ENCODE results near the gene PAN2.
"Not testable (repeated sequence)": the region's sequence is repeated elsewhere in the genome, so short reads cannot be mapped to it uniquely, and the experiment has no call there.

The PAN2 gene

DNA sequence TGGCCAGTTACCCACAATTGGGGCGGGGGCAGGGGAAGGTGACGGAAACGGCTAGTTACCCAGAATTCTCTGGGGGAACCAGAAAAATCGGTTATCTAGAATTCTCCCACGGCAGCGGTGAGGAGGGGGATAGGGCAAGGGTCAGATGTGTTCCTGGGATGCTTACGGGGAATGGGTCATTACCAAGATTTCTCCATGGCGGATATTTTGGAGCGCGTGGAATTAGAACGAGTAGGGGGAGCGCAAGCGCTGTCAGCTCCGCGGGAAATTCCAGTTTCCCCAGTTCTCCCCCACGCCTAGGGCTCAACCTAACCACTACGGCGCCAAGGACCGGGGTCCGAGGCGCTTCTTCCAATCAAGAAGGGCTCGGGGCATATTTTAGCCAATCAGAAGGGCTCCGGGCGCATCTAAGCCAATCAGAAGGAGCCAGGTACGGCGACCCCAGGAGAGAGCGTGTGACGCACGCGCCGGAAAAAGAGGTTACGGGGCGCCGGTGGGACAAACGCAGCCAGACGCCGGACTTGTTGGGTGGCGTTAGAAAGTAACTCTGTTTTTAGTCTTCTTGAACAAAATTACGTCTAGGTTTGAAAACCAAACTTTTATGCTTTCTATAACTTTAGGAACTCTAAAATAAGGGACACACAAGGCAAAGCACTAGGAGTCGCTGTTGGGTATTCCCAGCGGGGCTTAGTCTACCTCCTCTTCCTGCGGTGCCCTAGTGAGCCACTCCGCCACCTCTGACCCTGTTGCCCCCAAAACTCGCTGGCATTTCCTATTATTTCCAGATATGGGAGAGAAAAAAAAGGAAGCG is at the start of gene PAN2:
PAN2 (minus strand) TSS at position 322 of the 811 bp plus-strand sequence. CDS start 906 bp downstream, outside the sequence.
- in situ Hi-C loops (cut with MboI; ENCODE audit: low sequenced_read_pairs) = no loop called here

DNA sequence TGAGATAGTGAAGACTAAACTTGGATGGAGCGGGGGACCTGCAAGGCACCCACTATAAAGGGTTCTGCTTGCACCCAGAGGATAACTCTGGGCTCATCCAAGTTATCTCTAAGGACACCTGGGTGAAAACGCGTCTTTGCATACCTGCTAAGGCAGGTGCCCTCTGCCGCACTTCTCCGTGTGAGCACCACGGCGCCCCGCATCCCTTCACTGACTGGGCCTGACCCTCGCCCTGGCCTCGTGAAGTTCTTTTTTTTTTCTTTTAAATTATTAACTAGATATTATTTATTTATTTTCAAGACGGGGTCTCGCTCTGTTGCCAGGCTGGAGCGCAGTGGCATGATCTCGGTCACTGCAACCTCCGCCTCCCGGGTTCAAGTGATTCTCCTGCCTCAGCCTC is 48.8 kb upstream of the PAN2 start:
- in situ Hi-C loops (cut with MboI; ENCODE audit: low sequenced_read_pairs) = no loop called here

DNA sequence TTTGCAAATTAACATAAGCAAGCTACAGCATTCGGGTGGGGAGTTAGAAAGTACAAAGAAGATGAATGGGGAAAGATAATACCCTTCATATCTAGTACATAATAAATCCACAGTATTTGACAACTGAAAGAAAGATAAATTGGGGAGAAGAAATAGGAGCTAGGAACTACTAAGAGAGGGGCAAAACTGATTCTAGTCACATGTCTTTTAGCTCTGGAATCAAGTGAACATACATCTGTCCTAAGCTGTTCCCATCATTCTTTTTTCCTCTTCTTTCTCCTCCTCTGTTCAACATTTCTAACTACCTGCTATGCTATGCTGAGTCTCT is 44.2 kb upstream of the PAN2 start:
- in situ Hi-C loops (cut with MboI; ENCODE audit: low sequenced_read_pairs) = no loop called here

- in situ Hi-C loops (cut with MboI; ENCODE audit: low sequenced_read_pairs) = no loop called here
Measured at GRCh38 chr12:56377310-56377988, 43.6 kb upstream of the PAN2 start.

GRCh38 chr12:56375598-56376434 is 42.0 kb upstream of the PAN2 start:
- in situ Hi-C loops (cut with MboI; ENCODE audit: low sequenced_read_pairs) = no loop called here

GRCh38 chr12:56374726-56375597 is 41.2 kb upstream of the PAN2 start:
- in situ Hi-C loops (cut with MboI; ENCODE audit: low sequenced_read_pairs) = no loop called here

- in situ Hi-C loops (cut with MboI; ENCODE audit: low sequenced_read_pairs) = no loop called here
Measured at GRCh38 chr12:56373515-56373914, 39.7 kb upstream of the PAN2 start.

GRCh38 chr12:56366948-56367347 is 33.1 kb upstream of the PAN2 start:
- in situ Hi-C loops (cut with MboI; ENCODE audit: low sequenced_read_pairs) = no loop called here

GRCh38 chr12:56362130-56363059 is 28.6 kb upstream of the PAN2 start, which contains the start of gene APOF:
Gene APOF, minus strand, starts transcription at chr12:56362857. Its CDS starts 112 bp downstream, at chr12:56362745.
- in situ Hi-C loops (cut with MboI; ENCODE audit: low sequenced_read_pairs) = no loop called here

- in situ Hi-C loops (cut with MboI; ENCODE audit: low sequenced_read_pairs) = no loop called here
Measured at GRCh38 chr12:56361487-56362129, 27.8 kb upstream of the PAN2 start.

- in situ Hi-C loops (cut with MboI; ENCODE audit: low sequenced_read_pairs) = no loop called here
Measured at GRCh38 chr12:56359851-56360767, 26.3 kb upstream of the PAN2 start, which contains the start of gene STAT2. Gene STAT2, minus strand, starts transcription at chr12:56360107. Its CDS starts 3,536 bp downstream, at chr12:56356571.

- in situ Hi-C loops (cut with MboI; ENCODE audit: low sequenced_read_pairs) = no loop called here
Measured at GRCh38 chr12:56358836-56359532, 25.2 kb upstream of the PAN2 start.

GRCh38 chr12:56351325-56351724 is 17.5 kb upstream of the PAN2 start:
- in situ Hi-C loops (cut with MboI; ENCODE audit: low sequenced_read_pairs) = no loop called here

DNA sequence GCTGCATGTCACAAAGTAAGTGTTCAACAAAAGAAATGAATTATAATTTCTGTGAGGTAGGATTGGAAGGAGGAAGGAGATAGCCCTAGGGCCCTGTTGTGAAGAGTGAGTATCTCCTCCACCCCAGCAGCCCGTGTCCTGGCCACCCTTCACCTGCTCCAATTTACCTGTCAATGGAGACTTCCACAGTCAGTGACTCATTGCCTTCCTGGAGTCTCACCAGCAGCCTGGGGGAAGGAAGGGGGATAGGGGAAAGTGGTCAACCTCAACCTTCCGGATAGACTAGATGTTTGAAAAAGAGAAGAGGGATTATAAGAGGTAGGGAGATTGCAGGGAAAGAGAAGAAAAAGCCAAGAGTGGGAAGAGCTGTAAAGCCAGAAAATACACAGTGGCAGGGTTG is 16.9 kb upstream of the PAN2 start:
- in situ Hi-C loops (cut with MboI; ENCODE audit: low sequenced_read_pairs) = no loop called here

GRCh38 chr12:56348776-56349175 is 15.0 kb upstream of the PAN2 start:
- in situ Hi-C loops (cut with MboI; ENCODE audit: low sequenced_read_pairs) = no loop called here

DNA sequence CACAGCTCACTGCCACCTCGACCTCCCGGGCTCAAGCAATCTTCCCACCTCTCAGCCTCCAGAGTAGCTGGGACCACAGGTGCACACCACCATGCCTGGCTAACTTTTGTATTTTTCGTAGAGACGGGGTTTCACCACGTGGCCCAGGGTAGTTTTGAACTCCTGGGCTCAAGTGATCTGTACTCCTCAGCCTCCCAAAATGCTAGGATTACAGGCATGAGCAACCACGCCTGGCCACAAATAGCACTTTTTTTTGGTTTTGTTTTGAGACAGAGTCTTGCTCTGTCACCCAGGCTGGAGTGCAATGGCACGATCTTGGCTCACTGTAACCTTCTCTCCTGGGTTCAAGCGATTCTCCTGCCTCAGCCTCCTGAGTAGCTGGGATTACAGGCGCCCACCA is 13.5 kb upstream of the PAN2 start:
- in situ Hi-C loops (cut with MboI; ENCODE audit: low sequenced_read_pairs) = not testable (repeated sequence)

- in situ Hi-C loops (cut with MboI; ENCODE audit: low sequenced_read_pairs) = no loop called here
Measured at GRCh38 chr12:56346675-56347074, 12.9 kb upstream of the PAN2 start.

Measured in HL-60/S4 treated with phorbol 12-myristate 13-acetate at 8.2 ng/mL for 4 days and 3 days (cell line).